K562 (cell line): ENCODE data around the gene CPNE8. TPM values are rescaled to one million over a fixed set of nuclear protein-coding genes. Genes with fewer than 3 reads are reported as not detected.

Experiments used
- CHD7 ChIP-seq: fragments of 200-600 bp; sonication (generic); IDR thresholded peaks from one replicate; pipeline ENCODE4 v1.6.1; 2012; ENCODE audit warnings: mild to moderate bottlenecking, low read depth, low read length, inconsistent platforms
- JUN ChIP-seq, 2 experiments: sonication (generic) in 1 of 2; formaldehyde crosslinking in 1 of 2; IDR thresholded peaks; 2 replicates each; pipeline versions ENCODE4 v1.6.1 to v1.8.0; 2012 to 2022; ENCODE audit warnings: borderline replicate concordance in 2 of 2, mild to moderate bottlenecking in 2 of 2, improper control_type of control experiment in 1 of 2, low read depth in 1 of 2, low read length in 1 of 2, missing genetic modification reagents in 1 of 2
- NR0B1 ChIP-seq: fragments of 450-650 bp; IDR thresholded peaks from one replicate; pipeline ENCODE4 v1.6.1; 2018; ENCODE audit warnings: mild to moderate bottlenecking, moderate library complexity; ENCODE audit not compliant: partially characterized antibody
- RAD21 ChIP-seq, 2 experiments: fragments of 250-450 bp in 1 of 2; fragments of 450-650 bp in 1 of 2; sonication (Bioruptor Pico) in 1 of 2; formaldehyde crosslinking in 1 of 2; IDR thresholded peaks in 1 of 2; conservative IDR thresholded peaks in 1 of 2; 2 replicates each; pipeline versions ENCODE4 v1.4.0 to v1.8.0; 2020 to 2022; ENCODE audit warnings: mild to moderate bottlenecking in 2 of 2, moderate library complexity in 1 of 2
- SMC3 ChIP-seq: conservative IDR thresholded peaks from 2 replicates; pipeline ENCODE4 v1.6.1; 2011; ENCODE audit warnings: low read depth, low read length, improper control_type of control experiment; ENCODE audit not compliant: insufficient read depth
- ZFP36 ChIP-seq: fragments of 150-350 bp; IDR thresholded peaks from 2 replicates; pipeline ENCODE4 v1.6.1; 2018; ENCODE audit warnings: low read length, low read depth; ENCODE audit not compliant: partially characterized antibody
- ZNF197 ChIP-seq: fragments of 200-800 bp; sonication (Bioruptor generic); IDR thresholded peaks from 2 replicates; pipeline ENCODE4 v1.6.1; 2016; ENCODE audit warnings: low read depth, missing genetic modification characterization, missing compliant biosample characterization
- polyA plus RNA-seq, 8 experiments: library from polyadenylated mRNA; depleted of rRNA in 4 of 8; stranded (reverse) in 5 of 8; unstranded in 3 of 8; fragments of >200 nt; fragmentation: Nextera tagmentation in 2 of 8; fragmentation: Illumina TruSeq in 1 of 8; extraction: Ambion mirVana in 2 of 8; extraction: Trizol in 1 of 8; gene quantifications; 2 replicates each; pipeline versions ENCODE4 v1.2.1 to v1.2.3, GENCODE V29; 2011 to 2014; ENCODE audit warnings: inconsistent platforms in 1 of 8, missing spikeins in 1 of 8
- total RNA-seq, 7 experiments: library from RNA; depleted of rRNA in 6 of 7; stranded (reverse); fragments of >200 nt in 6 of 7; fragmentation: Illumina TruSeq in 2 of 7; extraction: Trizol in 2 of 7; gene quantifications; 2 replicates each; pipeline versions ENCODE4 v1.2.1 to v1.2.3, GENCODE V29; 2011 to 2021; ENCODE audit warnings: low replicate concordance in 1 of 7
- TF ChIP-seq, protein P1 (sequence below), 3 experiments: IDR thresholded peaks in 2 of 3; conservative IDR thresholded peaks in 1 of 3; 2 replicates each; pipeline ENCODE4 v1.5.1; 2011 to 2012; ENCODE audit warnings: low read length in 3 of 3, mild to moderate bottlenecking in 3 of 3, control low read depth in 2 of 3, improper control_type of control experiment in 1 of 3, inconsistent platforms in 1 of 3, low read depth in 1 of 3, mixed read lengths in 1 of 3, moderate library complexity in 1 of 3; ENCODE audit not compliant: insufficient read depth in 2 of 3

The CPNE8 gene
- total and polyA plus RNA-seq, 9 of the 15 experiments (the other 6 are each of a cell fraction or from before 2014, with no cell fraction given) = 2.4 to 7.0 (median 4.2) TPM

- TF ChIP-seq RAD21 (CRISPR knock-in tag; conservative IDR thresholded peaks at IDR 0.05 in 1 of 2, IDR thresholded peaks at IDR 0.05 in 1 of 2) (peak; percentile 53 to 74), ZFP36 (no peak), SMC3 (peak; percentile 34; the same call in 1 of the 2 replicates), CHD7 (no peak), ZNF197 (CRISPR knock-in tag) (no peak), JUN (IDR thresholded peaks at IDR 0.05; ENCODE audit: borderline replicate concordance, low read depth, low read length) (no peak), JUN (CRISPR knock-in tag; IDR thresholded peaks at IDR 0.05; ENCODE audit: borderline replicate concordance) (no peak), NR0B1 (no peak)
- TF ChIP-seq, protein P1, sequence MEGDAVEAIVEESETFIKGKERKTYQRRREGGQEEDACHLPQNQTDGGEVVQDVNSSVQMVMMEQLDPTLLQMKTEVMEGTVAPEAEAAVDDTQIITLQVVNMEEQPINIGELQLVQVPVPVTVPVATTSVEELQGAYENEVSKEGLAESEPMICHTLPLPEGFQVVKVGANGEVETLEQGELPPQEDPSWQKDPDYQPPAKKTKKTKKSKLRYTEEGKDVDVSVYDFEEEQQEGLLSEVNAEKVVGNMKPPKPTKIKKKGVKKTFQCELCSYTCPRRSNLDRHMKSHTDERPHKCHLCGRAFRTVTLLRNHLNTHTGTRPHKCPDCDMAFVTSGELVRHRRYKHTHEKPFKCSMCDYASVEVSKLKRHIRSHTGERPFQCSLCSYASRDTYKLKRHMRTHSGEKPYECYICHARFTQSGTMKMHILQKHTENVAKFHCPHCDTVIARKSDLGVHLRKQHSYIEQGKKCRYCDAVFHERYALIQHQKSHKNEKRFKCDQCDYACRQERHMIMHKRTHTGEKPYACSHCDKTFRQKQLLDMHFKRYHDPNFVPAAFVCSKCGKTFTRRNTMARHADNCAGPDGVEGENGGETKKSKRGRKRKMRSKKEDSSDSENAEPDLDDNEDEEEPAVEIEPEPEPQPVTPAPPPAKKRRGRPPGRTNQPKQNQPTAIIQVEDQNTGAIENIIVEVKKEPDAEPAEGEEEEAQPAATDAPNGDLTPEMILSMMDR (IDR thresholded peaks at IDR 0.05 in 2 of 3, conservative IDR thresholded peaks at IDR 0.05 in 1 of 3; ENCODE audit: insufficient read depth in 2 of 3, low read depth in 1 of 3, low read length in 3 of 3) = peak; percentile 32 to 54 (median 39); a peak in 3 of 6 replicates
These were observed 15.8 kb upstream of the CPNE8 start (continued) for GRCh38 chr12:38921025-38921677.
